ENCODE data around the gene TMEM117. TPM values are rescaled to one million over a fixed set of nuclear protein-coding genes. Genes with fewer than 3 reads are reported as not detected.

Gene TMEM117
- total and polyA plus RNA-seq, 12 donors = 4.0 to 8.5 (median 7.1) TPM

- Histone ChIP-seq H3K27me3 (no peaks in the 10 kb centered on the region), H3K27ac (no peak overlapping the region), H3K9me3 (peaks cover 0 to 6% (median 0%) of the 10 kb centered on the region in 11 donors), H3K36me3 (no peaks in the 10 kb centered on the region), H3K4me1 (peaks cover 0 to 7% (median 0%) of the 10 kb centered on the region in 9 donors), H3K4me3 (no peak overlapping the region)
- ATAC-seq (no peak), DNase-seq (no peak)
- WGBS, 2 donors = 92 to 95% methylated on average over 3 of the region's 3 CpGs
- TF ChIP-seq CTCF (IDR thresholded peaks at IDR 0.05) = no peak
- intact Hi-C loops (cut with DNase I) = no loop called here
Observed at GRCh38 chr12:44091948-44092606, 256.2 kb downstream of the TMEM117 start.

- H3K27ac ChIP-seq = no peak overlapping the region
- peaks cover 0 to 14% (median 0%) of the 10 kb centered on the region in 11 donors for H3K9me3 ChIP-seq
- DNase-seq (no peak), ATAC-seq (no peak)
- no peaks in the 10 kb centered on the region for H3K36me3 ChIP-seq
- no peak overlapping the region for H3K4me3 ChIP-seq
- peaks cover 0 to 4% (median 0%) of the 10 kb centered on the region in 9 donors for H3K4me1 ChIP-seq
- no peaks in the 10 kb centered on the region for H3K27me3 ChIP-seq
- 35% methylated on average over 1 of the region's 1 CpG for WGBS, 2 donors
- TF ChIP-seq CTCF (IDR thresholded peaks at IDR 0.05) = no peak
- intact Hi-C loops (cut with DNase I) = no loop called here
Observed at GRCh38 chr12:44098786-44099185, 262.9 kb downstream of the TMEM117 start.

- intact Hi-C loops (cut with DNase I) = no loop called here
- no peaks in the 10 kb centered on the region for H3K27me3 ChIP-seq
- no peak for DNase-seq
- peaks cover 0 to 4% (median 0%) of the 10 kb centered on the region in 9 donors for H3K4me1 ChIP-seq
- no peak overlapping the region for H3K4me3 ChIP-seq
- TF ChIP-seq CTCF (IDR thresholded peaks at IDR 0.05) = no peak
- no peak for ATAC-seq
- H3K9me3 ChIP-seq = peaks cover 0 to 13% (median 0%) of the 10 kb centered on the region in 11 donors
- H3K27ac ChIP-seq = no peak overlapping the region
- no peaks in the 10 kb centered on the region for H3K36me3 ChIP-seq
- 96 to 100% methylated on average over 1 of the region's 1 CpG for WGBS, 2 donors
Observed at GRCh38 chr12:44099486-44099885, 263.6 kb downstream of the TMEM117 start.

- ATAC-seq = no peak
- H3K27me3 ChIP-seq = no peaks in the 10 kb centered on the region
- peaks cover 0 to 8% (median 0%) of the 10 kb centered on the region in 11 donors for H3K9me3 ChIP-seq
- no peak for DNase-seq
- H3K4me1 ChIP-seq = peaks cover 0 to 4% (median 0%) of the 10 kb centered on the region in 9 donors
- no peaks in the 10 kb centered on the region for H3K36me3 ChIP-seq
- TF ChIP-seq CTCF (IDR thresholded peaks at IDR 0.05) = no peak
- intact Hi-C loops (cut with DNase I) = no loop called here
- H3K4me3 ChIP-seq = no peak overlapping the region
- WGBS, 2 donors = 75 to 79% methylated on average over 2 of the region's 2 CpGs
- no peak overlapping the region for H3K27ac ChIP-seq
Observed at GRCh38 chr12:44100264-44100663, 264.4 kb downstream of the TMEM117 start.

All from heart right ventricle (tissue), 16 donors.